Vagina (tissue), 2 donors: ENCODE measurements around the gene IGFBP6. TPM values are rescaled to one million over a fixed set of nuclear protein-coding genes. Genes with fewer than 3 reads are reported as not detected.

Experiments
- DNase-seq, 2 donors: peaks; one replicate each; pipeline ENCODE4 v3.0.0-alpha.2; 2017; ENCODE audit errors: extremely low spot score in 2 of 2
- H3K27ac ChIP-seq: fragments of 200-600 bp; sonication (generic); one replicate; pipeline ENCODE4 v1.5.1; 2019
- H3K27me3 ChIP-seq: fragments of 200-600 bp; sonication (generic); one replicate; pipeline ENCODE4 v1.5.1; 2019
- H3K36me3 ChIP-seq, 2 donors: fragments of 200-600 bp; sonication (generic); one replicate each; pipeline ENCODE4 v1.5.1; 2017 to 2019
- H3K4me1 ChIP-seq: fragments of 200-600 bp; sonication (generic); one replicate; pipeline ENCODE4 v1.5.1; 2019
- H3K4me3 ChIP-seq, 2 donors: fragments of 200-600 bp; sonication (generic); 1 replicate in 1 of 2; 2 replicates in 1 of 2; pipeline ENCODE4 v1.5.1; 2016 to 2019
- H3K9me3 ChIP-seq: fragments of 200-600 bp; sonication (generic); one replicate; pipeline ENCODE4 v1.5.1; 2019
- CTCF ChIP-seq, 3 experiments: fragments of 450-650 bp in 2 of 3; fragments of 200-600 bp in 1 of 3; sonication (generic) in 1 of 3; IDR thresholded peaks; one replicate each; pipeline ENCODE4 v1.5.1; 2017 to 2019; ENCODE audit warnings: antibody characterized with exemption in 3 of 3, mild to moderate bottlenecking in 2 of 3, moderate library complexity in 2 of 3
- POLR2A ChIP-seq, 2 donors: fragments of 450-650 bp; IDR thresholded peaks; one replicate each; pipeline ENCODE4 v1.6.1; 2017; ENCODE audit warnings: antibody characterized with exemption in 2 of 2, mild to moderate bottlenecking in 2 of 2, moderate library complexity in 2 of 2
- POLR2AphosphoS5 ChIP-seq, 2 donors: sonication (generic); formaldehyde crosslinking; IDR thresholded peaks; one replicate each; pipeline ENCODE4 v1.9.0; 2017; ENCODE audit warnings: antibody characterized with exemption in 2 of 2, mild to moderate bottlenecking in 2 of 2, low read depth in 1 of 2; ENCODE audit not compliant: insufficient read depth in 1 of 2
- intact Hi-C: fragments of 100-400 bp; cut with DNase I; formaldehyde crosslinking; loops from one replicate; pipeline ENCODE4 v1.15.1; 2023
- total RNA-seq: library from RNA; depleted of rRNA; stranded (reverse); fragments of >200 nt; gene quantifications from one replicate; pipeline ENCODE4 v1.2.3, GENCODE V29; 2016

The IGFBP6 gene
- total RNA-seq, 1 donor from 2014 or later: 684 TPM

GRCh38 chr12:53102883-53103807 is 5.7 kb downstream of the IGFBP6 start, which contains the start of gene SOAT2:
SOAT2 (plus strand) TSS chr12:53103486; CDS start chr12:53103578, 92 bp downstream.
- intact Hi-C loops: no loop called here
- DNase-seq: no peak
- TF ChIP-seq CTCF (IDR thresholded peaks at IDR 0.05) (no peak), POLR2A (IDR thresholded peaks at IDR 0.05) (no peak), POLR2AphosphoS5 (IDR thresholded peaks at IDR 0.05; ENCODE audit: insufficient read depth in 1 of 2, low read depth in 1 of 2) (no peak)
- peaks cover 0 to 14% of the 10 kb centered on the region in 2 donors for H3K36me3 ChIP-seq
- H3K27me3 ChIP-seq: no peaks in the 10 kb centered on the region
- no peaks in the 10 kb centered on the region for H3K9me3 ChIP-seq
- no peak within 1 kb of the TSS for H3K27ac ChIP-seq
- H3K4me3 ChIP-seq: no peak within 1 kb of the TSS
- H3K4me1 ChIP-seq: peaks cover 35% of the 10 kb centered on the region

GRCh38 chr12:53103860-53104305 is 6.4 kb downstream of the IGFBP6 start:
- no peaks in the 10 kb centered on the region for H3K27me3 ChIP-seq
- peaks cover 28% of the 10 kb centered on the region for H3K4me1 ChIP-seq
- TF ChIP-seq CTCF (IDR thresholded peaks at IDR 0.05) (no peak), POLR2A (IDR thresholded peaks at IDR 0.05) (no peak), POLR2AphosphoS5 (IDR thresholded peaks at IDR 0.05; ENCODE audit: insufficient read depth in 1 of 2, low read depth in 1 of 2) (no peak)
- no peaks in the 10 kb centered on the region for H3K9me3 ChIP-seq
- peaks cover 0 to 14% of the 10 kb centered on the region in 2 donors for H3K36me3 ChIP-seq
- intact Hi-C loops: no loop called here
- no peak overlapping the region for H3K27ac ChIP-seq
- DNase-seq: no peak
- no peak overlapping the region for H3K4me3 ChIP-seq

GRCh38 chr12:53105256-53105655 is 7.8 kb downstream of the IGFBP6 start:
- intact Hi-C loops: no loop called here
- no peak overlapping the region for H3K4me3 ChIP-seq
- no peak for DNase-seq
- TF ChIP-seq POLR2A (IDR thresholded peaks at IDR 0.05) (no peak), POLR2AphosphoS5 (IDR thresholded peaks at IDR 0.05; ENCODE audit: insufficient read depth in 1 of 2, low read depth in 1 of 2) (no peak), CTCF (IDR thresholded peaks at IDR 0.05) (no peak)
- no peaks in the 10 kb centered on the region for H3K27me3 ChIP-seq
- H3K36me3 ChIP-seq: peaks cover 0 to 14% of the 10 kb centered on the region in 2 donors
- peaks cover 16% of the 10 kb centered on the region for H3K4me1 ChIP-seq
- no peak overlapping the region for H3K27ac ChIP-seq
- H3K9me3 ChIP-seq: no peaks in the 10 kb centered on the region

- no peak for DNase-seq
- Histone ChIP-seq H3K36me3 (peaks cover 0 to 11% of the 10 kb centered on the region in 2 donors), H3K4me3 (no peak overlapping the region), H3K27me3 (no peaks in the 10 kb centered on the region), H3K27ac (no peak overlapping the region), H3K9me3 (no peaks in the 10 kb centered on the region), H3K4me1 (peaks cover 16% of the 10 kb centered on the region)
- no peak for TF ChIP-seq POLR2AphosphoS5 (IDR thresholded peaks at IDR 0.05; ENCODE audit: insufficient read depth in 1 of 2, low read depth in 1 of 2)
- TF ChIP-seq POLR2A (IDR thresholded peaks at IDR 0.05): no peak
- TF ChIP-seq CTCF (IDR thresholded peaks at IDR 0.05): no peak
- intact Hi-C loops: no loop called here
Observed at GRCh38 chr12:53105712-53106439, 8.4 kb downstream of the IGFBP6 start.
